Measurements from ENCODE around the gene TBL1X.

The TBL1X gene

GRCh38 chrX:9482837-9483236 is 18.0 kb downstream of the TBL1X start:
- no peak for DNase-seq (ENCODE audit: low read depth)
- no peak overlapping the region for H3K4me3 ChIP-seq (ENCODE audit: low read depth, low read length)
- TF ChIP-seq CTCF (IDR thresholded peaks at IDR 0.05; ENCODE audit: low read depth, low read length, missing control alignments): no peak

GRCh38 chrX:9483376-9483775 is 18.5 kb downstream of the TBL1X start:
- H3K4me3 ChIP-seq (ENCODE audit: low read depth, low read length): no peak overlapping the region
- no peak for DNase-seq (ENCODE audit: low read depth)
- TF ChIP-seq CTCF (IDR thresholded peaks at IDR 0.05; ENCODE audit: low read depth, low read length, missing control alignments): no peak

GRCh38 chrX:9486786-9487387 is 22.0 kb downstream of the TBL1X start:
- TF ChIP-seq CTCF (IDR thresholded peaks at IDR 0.05; ENCODE audit: low read depth, low read length, missing control alignments): no peak

GRCh38 chrX:9488586-9488985 is 23.7 kb downstream of the TBL1X start:
- TF ChIP-seq CTCF (IDR thresholded peaks at IDR 0.05; ENCODE audit: low read depth, low read length, missing control alignments): no peak
- no peak for DNase-seq (ENCODE audit: low read depth)
- no peak overlapping the region for H3K4me3 ChIP-seq (ENCODE audit: low read depth, low read length)

More at GRCh38 chrX:9486786-9487387, 22.0 kb downstream of the TBL1X start:
- no peak overlapping the region for H3K4me3 ChIP-seq (ENCODE audit: low read depth, low read length)
- no peak for DNase-seq (ENCODE audit: low read depth)

- no peak for DNase-seq (ENCODE audit: low read depth)
- no peak for TF ChIP-seq CTCF (IDR thresholded peaks at IDR 0.05; ENCODE audit: low read depth, low read length, missing control alignments)
- H3K4me3 ChIP-seq (ENCODE audit: low read depth, low read length): no peak overlapping the region
Measured at GRCh38 chrX:9489234-9489633, 24.4 kb downstream of the TBL1X start.

GRCh38 chrX:9492901-9493300 is 28.0 kb downstream of the TBL1X start:
- no peak overlapping the region for H3K4me3 ChIP-seq (ENCODE audit: low read depth, low read length)
- no peak for DNase-seq (ENCODE audit: low read depth)
- no peak for TF ChIP-seq CTCF (IDR thresholded peaks at IDR 0.05; ENCODE audit: low read depth, low read length, missing control alignments)

- DNase-seq (ENCODE audit: low read depth): no peak
- no peak overlapping the region for H3K4me3 ChIP-seq (ENCODE audit: low read depth, low read length)
- TF ChIP-seq CTCF (IDR thresholded peaks at IDR 0.05; ENCODE audit: low read depth, low read length, missing control alignments): no peak
Measured at GRCh38 chrX:9493936-9494335, 29.1 kb downstream of the TBL1X start.

Data from GM12864 (cell line).